Caco-2 (cell line): ENCODE data around the gene TAF4B. TPM values are rescaled to one million over a fixed set of nuclear protein-coding genes. Genes with fewer than 3 reads are reported as not detected.

Experiments used
- BruUV-seq: library from RNA; stranded (reverse); fragments of 400-500 nt; replicated peaks from 2 replicates; lab custom pipeline; 2021; lab: Mats Ljungman, UMichigan
- CTCF ChIA-PET: fragments of 300-600 bp; sonication (Branson Sonifier 250); formaldehyde crosslinking; loops from one replicate; lab custom pipeline; 2022; ENCODE audit warnings: antibody characterized with exemption; lab: Charles Lee
- POLR2A ChIA-PET: fragments of 300-600 bp; sonication (Branson Sonifier 250); formaldehyde crosslinking; loops from one replicate; lab custom pipeline; 2022; ENCODE audit warnings: antibody characterized with exemption; lab: Charles Lee
- DNase-seq, 2 experiments: peaks; one replicate each; pipeline versions ENCODE4 v3.0.0 to v3.0.0-alpha.2; 2020 to 2022
- H3K27me3 ChIP-seq: replicated peaks from 2 replicates; pipeline ENCODE4 v1.6.0; 2011; ENCODE audit warnings: low read length; ENCODE audit not compliant: control insufficient read depth, insufficient read depth
- H3K36me3 ChIP-seq: 2 replicates; pipeline ENCODE4 v1.5.1; 2011; ENCODE audit warnings: low read length; ENCODE audit not compliant: control insufficient read depth, insufficient read depth
- H3K4me1 ChIP-seq: fragments of 250-450 bp; sonication (Bioruptor Pico); 2 replicates; pipeline ENCODE4 v1.5.1; 2020; ENCODE audit warnings: mild to moderate bottlenecking
- H3K4me3 ChIP-seq: 2 replicates; pipeline ENCODE4 v1.5.1; 2011; ENCODE audit warnings: low read depth, mild to moderate bottlenecking, control low read depth, low read length
- H3K9me3 ChIP-seq: fragments of 250-450 bp; sonication (Bioruptor Pico); 2 replicates; pipeline ENCODE4 v1.5.1; 2020; ENCODE audit warnings: mild to moderate bottlenecking, moderate library complexity
- H3K27ac Mint-ChIP-seq: one replicate; pipeline ENCODE4 v1.8.0; 2022; ENCODE audit warnings: mixed read lengths; ENCODE audit not compliant: unreplicated experiment
- H3K27me3 Mint-ChIP-seq: one replicate; pipeline ENCODE4 v1.8.0; 2022; ENCODE audit warnings: mixed read lengths; ENCODE audit not compliant: insufficient read depth, unreplicated experiment
- H3K36me3 Mint-ChIP-seq: one replicate; pipeline ENCODE4 v1.8.0; 2022; ENCODE audit warnings: mild to moderate bottlenecking, mixed read lengths; ENCODE audit not compliant: insufficient read depth, unreplicated experiment
- H3K4me1 Mint-ChIP-seq: one replicate; pipeline ENCODE4 v1.8.0; 2022; ENCODE audit warnings: low read depth, mixed read lengths; ENCODE audit not compliant: unreplicated experiment
- H3K4me3 Mint-ChIP-seq: one replicate; pipeline ENCODE4 v1.8.0; 2022; ENCODE audit warnings: mild to moderate bottlenecking, moderate library complexity, mixed read lengths; ENCODE audit not compliant: unreplicated experiment
- H3K9me3 Mint-ChIP-seq: one replicate; pipeline ENCODE4 v1.8.0; 2022; ENCODE audit warnings: mixed read lengths; ENCODE audit not compliant: unreplicated experiment
- intact Hi-C: fragments of 100-400 bp; cut with micrococcal nuclease; formaldehyde crosslinking; loops from one replicate; pipeline ENCODE4 v1.10.0; 2022; ENCODE audit not compliant: unreplicated experiment
- total RNA-seq: library from RNA; stranded (reverse); gene quantifications from 2 replicates; pipeline ENCODE4 v1.2.3, GENCODE V29; 2022
- TF ChIP-seq, protein P1 (sequence below), 2 experiments: fragments of 200-600 bp in 1 of 2; IDR thresholded peaks; 1 replicate in 1 of 2; 2 replicates in 1 of 2; pipeline versions ENCODE4 v1.5.1 to v1.8.0; 2011 to 2022; ENCODE audit warnings: antibody characterized with exemption in 1 of 2, control low read depth in 1 of 2, inconsistent platforms in 1 of 2, low read depth in 1 of 2, low read length in 1 of 2, mild to moderate bottlenecking in 1 of 2, moderate library complexity in 1 of 2; ENCODE audit not compliant: insufficient read depth in 1 of 2, severe bottlenecking in 1 of 2, unreplicated experiment in 1 of 2

TAF4B gene
- total RNA-seq, 1 experiment from 2014 or later: 2.6 TPM

DNA sequence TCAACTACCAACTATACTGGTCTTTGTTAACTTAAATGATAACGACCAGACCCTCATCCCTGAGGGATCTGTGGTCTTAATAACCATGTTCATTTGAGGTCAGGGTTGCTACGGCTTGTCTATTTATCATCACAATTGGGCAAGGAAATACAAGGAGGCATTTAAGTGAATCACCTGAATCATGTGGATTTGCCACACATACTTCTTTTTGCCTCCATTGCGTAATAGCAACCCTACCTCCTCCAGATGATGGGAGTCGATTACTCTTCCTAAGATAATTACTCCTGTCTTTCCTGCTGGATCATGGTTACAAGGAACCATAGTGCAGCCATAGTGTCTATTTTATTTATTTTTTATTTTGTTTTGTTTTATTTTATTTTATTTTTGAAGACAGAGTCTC is 42.2 kb downstream of the TAF4B start:
- Mint-ChIP-seq H3K4me1 (no peaks in the 10 kb centered on the region), H3K4me3 (no peak overlapping the region), H3K27ac (no peak overlapping the region), H3K36me3 (no peaks in the 10 kb centered on the region), H3K27me3 (no peaks in the 10 kb centered on the region), H3K9me3 (no peaks in the 10 kb centered on the region)
- no peak for DNase-seq
- Histone ChIP-seq H3K36me3 (no peaks in the 10 kb centered on the region), H3K9me3 (no peaks in the 10 kb centered on the region), H3K4me3 (no peak overlapping the region), H3K27me3 (no peaks in the 10 kb centered on the region), H3K4me1 (no peaks in the 10 kb centered on the region)
- BruUV-seq: no TSS peak
- POLR2A ChIA-PET: no interaction called here
- TF ChIP-seq, protein P1, sequence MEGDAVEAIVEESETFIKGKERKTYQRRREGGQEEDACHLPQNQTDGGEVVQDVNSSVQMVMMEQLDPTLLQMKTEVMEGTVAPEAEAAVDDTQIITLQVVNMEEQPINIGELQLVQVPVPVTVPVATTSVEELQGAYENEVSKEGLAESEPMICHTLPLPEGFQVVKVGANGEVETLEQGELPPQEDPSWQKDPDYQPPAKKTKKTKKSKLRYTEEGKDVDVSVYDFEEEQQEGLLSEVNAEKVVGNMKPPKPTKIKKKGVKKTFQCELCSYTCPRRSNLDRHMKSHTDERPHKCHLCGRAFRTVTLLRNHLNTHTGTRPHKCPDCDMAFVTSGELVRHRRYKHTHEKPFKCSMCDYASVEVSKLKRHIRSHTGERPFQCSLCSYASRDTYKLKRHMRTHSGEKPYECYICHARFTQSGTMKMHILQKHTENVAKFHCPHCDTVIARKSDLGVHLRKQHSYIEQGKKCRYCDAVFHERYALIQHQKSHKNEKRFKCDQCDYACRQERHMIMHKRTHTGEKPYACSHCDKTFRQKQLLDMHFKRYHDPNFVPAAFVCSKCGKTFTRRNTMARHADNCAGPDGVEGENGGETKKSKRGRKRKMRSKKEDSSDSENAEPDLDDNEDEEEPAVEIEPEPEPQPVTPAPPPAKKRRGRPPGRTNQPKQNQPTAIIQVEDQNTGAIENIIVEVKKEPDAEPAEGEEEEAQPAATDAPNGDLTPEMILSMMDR (IDR thresholded peaks at IDR 0.05; ENCODE audit: insufficient read depth in 1 of 2, low read depth in 1 of 2, low read length in 1 of 2, severe bottlenecking in 1 of 2, unreplicated experiment in 1 of 2): no peak
- intact Hi-C loops: no loop called here
- CTCF ChIA-PET: no interaction called here

- intact Hi-C loops: no loop called here
- no peaks in the 10 kb centered on the region for H3K4me1 ChIP-seq
- TF ChIP-seq, protein P1 (IDR thresholded peaks at IDR 0.05; ENCODE audit: insufficient read depth in 1 of 2, low read depth in 1 of 2, low read length in 1 of 2, severe bottlenecking in 1 of 2, unreplicated experiment in 1 of 2): no peak
- no peak overlapping the region for H3K27ac Mint-ChIP-seq
- no peaks in the 10 kb centered on the region for H3K4me1 Mint-ChIP-seq
- H3K36me3 Mint-ChIP-seq: no peaks in the 10 kb centered on the region
- no peaks in the 10 kb centered on the region for H3K27me3 Mint-ChIP-seq
- no peak overlapping the region for H3K4me3 ChIP-seq
- H3K9me3 Mint-ChIP-seq: no peaks in the 10 kb centered on the region
- no peak overlapping the region for H3K4me3 Mint-ChIP-seq
- DNase-seq: no peak
- no peaks in the 10 kb centered on the region for H3K36me3 ChIP-seq
- H3K9me3 ChIP-seq: no peaks in the 10 kb centered on the region
- ChIA-PET POLR2A (no interaction called here), CTCF (no interaction called here)
- no peaks in the 10 kb centered on the region for H3K27me3 ChIP-seq
- no TSS peak for BruUV-seq
These were observed 45.8 kb downstream of the TAF4B start for GRCh38 chr18:26271917-26272549.

DNA sequence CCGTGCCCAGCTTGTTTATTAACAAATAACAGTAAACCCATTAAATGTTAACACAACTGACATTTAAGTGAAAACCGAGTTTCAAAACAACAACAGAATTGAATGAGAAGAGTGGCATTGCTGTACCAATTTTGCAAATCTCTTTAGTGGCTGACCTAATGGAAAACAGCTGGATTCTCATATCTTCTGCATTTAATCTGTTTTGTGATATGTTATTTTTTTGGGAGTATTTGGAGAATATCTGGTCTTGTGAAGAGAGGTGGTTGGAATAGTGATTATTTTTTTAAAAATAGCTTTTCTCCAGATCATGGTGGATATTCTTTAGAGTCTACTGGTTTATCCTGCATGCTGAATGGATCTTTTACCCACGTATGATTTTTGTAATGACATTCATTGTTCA is 51.1 kb downstream of the TAF4B start:
- Mint-ChIP-seq H3K27ac (no peak overlapping the region), H3K36me3 (no peaks in the 10 kb centered on the region), H3K27me3 (no peaks in the 10 kb centered on the region), H3K4me3 (no peak overlapping the region), H3K4me1 (no peaks in the 10 kb centered on the region), H3K9me3 (no peaks in the 10 kb centered on the region)
- no peaks in the 10 kb centered on the region for H3K36me3 ChIP-seq
- no peaks in the 10 kb centered on the region for H3K9me3 ChIP-seq
- DNase-seq: no peak
- TF ChIP-seq, protein P1 (IDR thresholded peaks at IDR 0.05; ENCODE audit: insufficient read depth in 1 of 2, low read depth in 1 of 2, low read length in 1 of 2, severe bottlenecking in 1 of 2, unreplicated experiment in 1 of 2): no peak
- intact Hi-C loops: no loop called here
- ChIA-PET POLR2A (no interaction called here), CTCF (no interaction called here)
- no peaks in the 10 kb centered on the region for H3K27me3 ChIP-seq
- no TSS peak for BruUV-seq
- H3K4me3 ChIP-seq: no peak overlapping the region
- no peaks in the 10 kb centered on the region for H3K4me1 ChIP-seq
